Left forelimb (tissue), 1 donor: ENCODE measurements around the gene PRR20B.
A peak's percentile ranks its signal among the peaks of the same experiment; 100 is the strongest.
"Not testable (repeated sequence)": the region's sequence is repeated elsewhere in the genome, so short reads cannot be mapped to it uniquely, and the experiment has no call there.

ENCODE experiments used
- DNase-seq: peaks from one replicate; pipeline ENCODE4 v3.0.0-alpha.2; 2018; ENCODE audit warnings: low spot score

PRR20B gene

GRCh38 chr13:57147188-57147587, at the start of gene PRR20B:
Gene PRR20B (plus strand): TSS chr13:57147488. CDS start chr13:57147875, 387 bp downstream.
- DNase-seq = not testable (repeated sequence)

GRCh38 chr13:57114945-57115344, 32.3 kb upstream of the PRR20B start:
- DNase-seq = no peak

- DNase-seq = peak; percentile 73
Measured at GRCh38 chr13:57123681-57124080, 23.6 kb upstream of the PRR20B start.

GRCh38 chr13:57128909-57129308, 18.4 kb upstream of the PRR20B start:
- DNase-seq = no peak

DNA sequence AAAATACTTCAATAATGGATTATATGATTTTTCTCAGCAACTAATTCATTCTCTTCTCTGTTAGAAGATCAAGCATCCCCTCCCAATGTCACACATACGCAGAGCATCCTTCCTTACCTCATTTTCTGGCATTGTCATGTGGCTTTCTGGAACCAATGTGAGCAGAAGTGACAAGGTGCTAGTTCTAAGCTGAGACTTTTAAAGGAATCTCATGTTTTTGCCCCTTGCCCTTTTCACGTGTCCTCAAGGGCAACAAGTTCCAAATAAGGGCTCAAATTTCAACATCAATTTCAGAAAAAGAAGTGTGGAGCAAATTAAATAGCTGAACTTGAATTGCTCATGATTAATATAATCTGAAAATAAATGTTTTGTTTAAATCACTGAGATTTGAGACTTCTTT, 11.2 kb upstream of the PRR20B start:
- DNase-seq = no peak

DNA sequence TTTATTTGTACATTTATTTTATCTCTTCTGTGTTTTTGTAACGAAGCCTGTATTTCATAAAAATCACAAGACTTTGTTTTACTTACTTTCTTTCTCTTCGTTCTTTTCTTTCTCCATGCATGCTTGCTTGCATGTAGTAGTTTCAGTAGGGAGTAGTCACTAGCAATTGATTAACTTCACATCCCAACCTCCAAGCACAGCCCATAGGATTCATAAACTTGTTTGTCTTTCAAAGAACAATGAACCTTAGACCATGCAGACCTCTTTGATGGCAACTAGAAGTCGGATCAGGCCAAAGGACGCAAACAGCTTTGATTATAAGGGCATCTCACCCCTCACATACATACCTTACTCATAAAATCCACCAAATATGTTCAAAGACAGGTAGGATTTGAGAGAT, 9.7 kb upstream of the PRR20B start:
- DNase-seq = no peak

DNA sequence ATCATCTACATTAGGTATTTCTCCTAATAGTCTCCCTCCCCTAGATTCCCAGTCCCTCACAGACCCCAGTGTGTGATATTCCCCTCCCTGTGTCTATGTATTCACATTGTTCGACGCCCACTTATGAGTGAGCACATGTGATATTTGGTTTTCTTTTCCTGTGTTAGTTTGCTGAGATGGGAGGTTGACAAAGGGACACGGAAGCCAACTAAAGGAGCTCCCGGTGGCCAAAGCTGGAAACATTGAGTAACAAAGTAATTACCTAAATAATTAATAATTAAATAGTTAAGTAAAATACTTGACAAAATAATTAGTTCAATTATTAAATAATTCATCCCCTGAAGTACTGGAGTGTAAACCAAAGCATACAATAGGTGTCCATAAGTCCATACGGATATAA, 8.3 kb upstream of the PRR20B start:
- DNase-seq = no peak

DNA sequence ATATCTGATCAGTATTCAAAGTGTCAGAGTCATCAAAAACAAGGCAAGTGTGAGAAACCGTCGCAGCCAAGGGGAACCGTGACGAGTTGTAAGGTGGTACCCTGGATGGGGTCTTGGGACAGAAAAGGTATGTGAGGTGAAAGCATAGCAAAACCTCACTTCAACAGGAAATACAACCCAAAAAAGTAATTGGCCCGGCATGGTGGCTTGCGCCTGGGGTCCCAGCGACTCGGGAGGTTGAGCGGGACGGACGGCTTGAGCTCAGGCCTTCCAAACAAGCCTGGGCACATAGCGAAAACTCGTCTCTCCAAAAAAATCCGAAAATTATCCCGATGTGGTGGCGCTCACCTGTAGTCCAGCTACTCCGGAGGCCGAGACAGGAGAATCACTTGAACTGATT, 7.5 kb upstream of the PRR20B start:
- DNase-seq = not testable (repeated sequence)

DNA sequence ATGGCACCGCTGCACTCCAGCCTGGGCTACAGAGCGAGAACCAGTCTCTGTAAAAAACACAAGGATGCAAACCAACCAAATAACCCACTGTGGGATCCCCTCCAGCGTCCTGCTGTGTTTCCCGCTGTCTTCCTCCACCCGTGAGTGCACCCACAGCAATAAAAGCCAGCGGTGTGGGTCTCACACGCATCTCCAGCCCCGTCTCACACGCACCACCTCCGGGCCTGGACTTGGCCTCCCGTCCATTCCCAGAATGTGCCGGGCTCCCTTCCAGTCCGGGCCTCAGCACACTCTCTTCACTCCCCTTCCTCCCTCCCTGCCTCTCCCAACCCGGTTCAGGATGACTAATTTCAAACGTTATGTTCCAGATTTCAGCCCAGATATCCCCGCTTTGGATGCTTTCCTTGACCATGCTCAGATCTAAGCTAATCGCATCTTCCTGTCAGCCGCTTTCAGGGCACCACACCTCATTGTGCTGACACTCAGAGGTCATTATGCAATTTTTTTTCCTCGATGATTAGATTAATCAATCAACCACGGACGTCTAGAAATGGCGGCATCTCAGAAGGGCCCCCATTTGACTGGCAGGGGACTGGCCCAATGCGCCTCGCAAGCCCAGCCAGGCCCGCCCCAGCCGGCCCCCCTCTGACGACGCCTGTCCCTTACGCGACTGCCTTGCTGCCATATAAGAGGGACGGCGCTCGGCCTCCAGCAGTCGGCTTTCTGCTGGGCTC, 6.9 kb upstream of the PRR20B start, which contains the start of gene PRR20A:
TSS of gene PRR20A (plus strand) at position 684 of the 734 bp plus-strand sequence. CDS start 387 bp downstream, outside the sequence.
- DNase-seq = not testable (repeated sequence)

DNA sequence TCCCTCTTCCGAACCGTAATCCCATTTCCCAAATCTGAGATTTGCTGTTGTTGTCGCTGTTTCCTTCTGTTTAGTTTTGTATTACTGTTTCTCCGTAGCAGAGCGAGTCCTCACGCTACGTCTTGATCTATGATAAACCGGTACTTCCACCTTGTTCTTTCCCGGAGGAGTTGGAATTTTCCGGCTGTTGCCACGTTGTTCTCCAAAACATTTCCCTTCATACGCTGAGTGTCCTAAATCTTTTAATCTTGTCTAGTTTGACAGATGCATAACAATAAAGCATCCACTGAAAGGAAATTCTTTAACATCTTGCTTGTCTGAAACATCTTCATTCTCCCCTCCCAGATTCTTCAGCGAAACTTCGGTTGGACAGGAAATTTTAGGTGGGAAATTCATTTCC, 818 bp downstream of the PRR20B start:
- DNase-seq = not testable (repeated sequence)

- not testable (repeated sequence) for DNase-seq
Measured at GRCh38 chr13:57153761-57154160, 6.5 kb downstream of the PRR20B start, which contains the start of gene PRR20C. Gene PRR20C (plus strand): TSS chr13:57154061. CDS start chr13:57154448, 387 bp downstream.

DNA sequence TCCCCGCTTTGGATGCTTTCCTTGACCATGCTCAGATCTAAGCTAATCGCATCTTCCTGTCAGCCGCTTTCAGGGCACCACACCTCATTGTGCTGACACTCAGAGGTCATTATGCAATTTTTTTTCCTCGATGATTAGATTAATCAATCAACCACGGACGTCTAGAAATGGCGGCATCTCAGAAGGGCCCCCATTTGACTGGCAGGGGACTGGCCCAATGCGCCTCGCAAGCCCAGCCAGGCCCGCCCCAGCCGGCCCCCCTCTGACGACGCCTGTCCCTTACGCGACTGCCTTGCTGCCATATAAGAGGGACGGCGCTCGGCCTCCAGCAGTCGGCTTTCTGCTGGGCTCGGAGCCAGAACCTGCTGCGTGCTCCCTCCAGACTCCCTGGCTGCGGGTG, 13.0 kb downstream of the PRR20B start, which contains the start of gene PRR20D:
TSS of gene PRR20D (plus strand) at position 301 of the 400 bp plus-strand sequence. CDS start 387 bp downstream, outside the sequence.
- not testable (repeated sequence) for DNase-seq

GRCh38 chr13:57166897-57167296, 19.6 kb downstream of the PRR20B start, which contains the start of gene PRR20E:
Gene PRR20E (plus strand): TSS chr13:57167197. CDS start chr13:57167584, 387 bp downstream.
- not testable (repeated sequence) for DNase-seq

GRCh38 chr13:57191667-57192066, 44.4 kb downstream of the PRR20B start:
- DNase-seq = no peak
